Gastroesophageal sphincter (tissue), 3 donors: ENCODE results near the gene S100B.

Experiments
- POLR2A ChIP-seq, 2 donors: fragments of 450-650 bp; IDR thresholded peaks; one replicate each; pipeline ENCODE4 v1.6.1; 2017; ENCODE audit warnings: antibody characterized with exemption in 2 of 2, mild to moderate bottlenecking in 2 of 2, moderate library complexity in 1 of 2
- POLR2AphosphoS5 ChIP-seq: sonication (generic); formaldehyde crosslinking; IDR thresholded peaks from one replicate; pipeline ENCODE4 v1.6.1; 2017; ENCODE audit warnings: antibody characterized with exemption
- TF ChIP-seq, protein P1 (sequence below), 4 experiments: fragments of 200-600 bp in 2 of 4; fragments of 450-650 bp in 2 of 4; sonication (generic) in 1 of 4; IDR thresholded peaks; one replicate each; pipeline ENCODE4 v1.5.1; 2017 to 2019; ENCODE audit warnings: antibody characterized with exemption in 4 of 4, mild to moderate bottlenecking in 2 of 4, moderate library complexity in 2 of 4

DNA sequence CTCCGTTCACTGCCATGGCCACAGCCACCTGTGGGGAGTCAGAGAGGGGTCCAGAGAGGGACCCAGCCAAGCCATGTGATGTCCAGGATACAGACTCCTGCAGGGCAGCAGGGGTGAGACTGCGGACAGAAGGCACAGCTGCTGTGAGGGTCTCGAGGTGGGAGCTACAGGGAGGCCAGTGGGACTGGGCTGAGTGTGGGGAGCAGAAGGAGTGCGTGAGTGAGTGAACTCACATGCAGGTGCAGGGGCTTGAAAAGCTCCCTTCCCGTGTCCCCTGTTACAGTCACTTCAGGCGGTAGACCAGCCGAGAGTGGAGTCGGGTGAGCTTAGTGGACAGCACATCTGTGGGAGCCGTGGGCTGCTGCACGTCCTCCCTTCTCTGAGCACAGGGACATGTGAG is 42.4 kb downstream of the S100B start:
- TF ChIP-seq POLR2A (IDR thresholded peaks at IDR 0.05) (no peak), POLR2AphosphoS5 (no peak)
- TF ChIP-seq, protein P1, sequence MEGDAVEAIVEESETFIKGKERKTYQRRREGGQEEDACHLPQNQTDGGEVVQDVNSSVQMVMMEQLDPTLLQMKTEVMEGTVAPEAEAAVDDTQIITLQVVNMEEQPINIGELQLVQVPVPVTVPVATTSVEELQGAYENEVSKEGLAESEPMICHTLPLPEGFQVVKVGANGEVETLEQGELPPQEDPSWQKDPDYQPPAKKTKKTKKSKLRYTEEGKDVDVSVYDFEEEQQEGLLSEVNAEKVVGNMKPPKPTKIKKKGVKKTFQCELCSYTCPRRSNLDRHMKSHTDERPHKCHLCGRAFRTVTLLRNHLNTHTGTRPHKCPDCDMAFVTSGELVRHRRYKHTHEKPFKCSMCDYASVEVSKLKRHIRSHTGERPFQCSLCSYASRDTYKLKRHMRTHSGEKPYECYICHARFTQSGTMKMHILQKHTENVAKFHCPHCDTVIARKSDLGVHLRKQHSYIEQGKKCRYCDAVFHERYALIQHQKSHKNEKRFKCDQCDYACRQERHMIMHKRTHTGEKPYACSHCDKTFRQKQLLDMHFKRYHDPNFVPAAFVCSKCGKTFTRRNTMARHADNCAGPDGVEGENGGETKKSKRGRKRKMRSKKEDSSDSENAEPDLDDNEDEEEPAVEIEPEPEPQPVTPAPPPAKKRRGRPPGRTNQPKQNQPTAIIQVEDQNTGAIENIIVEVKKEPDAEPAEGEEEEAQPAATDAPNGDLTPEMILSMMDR (IDR thresholded peaks at IDR 0.05), result no peak
